ENCODE measurements around the gene THAP2.
"Not testable (repeated sequence)": the region's sequence is repeated elsewhere in the genome, so short reads cannot be mapped to it uniquely, and the experiment has no call there.

The THAP2 gene

DNA sequence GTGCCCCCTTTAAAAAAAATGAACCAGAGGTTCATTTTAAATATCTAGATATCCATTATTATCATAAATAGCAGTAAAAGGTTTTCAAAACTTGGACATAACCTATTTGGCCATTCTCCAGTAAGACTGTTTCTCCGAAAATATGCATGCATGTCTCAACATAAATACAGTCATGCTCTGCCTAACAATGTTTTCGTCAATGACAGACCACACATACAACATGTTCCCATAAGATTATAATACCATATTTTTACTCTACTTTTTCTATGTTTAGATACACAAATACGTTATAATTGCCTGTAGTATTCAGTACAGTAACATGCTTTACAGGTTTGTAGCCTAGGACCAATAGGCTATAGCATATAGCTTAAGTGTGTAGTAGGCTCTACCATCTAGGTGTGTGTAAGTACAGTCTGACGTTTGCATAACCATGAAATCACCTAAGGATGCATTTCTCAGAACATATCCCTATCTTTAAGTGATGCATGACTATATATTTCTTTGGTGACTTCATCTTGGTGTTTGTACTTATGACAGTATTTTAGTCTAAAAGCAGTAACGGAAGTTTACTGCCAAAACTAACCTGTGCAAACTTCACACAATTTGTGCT lies 25.0 kb downstream of the THAP2 start:
- H3K27ac ChIP-seq (replicated peaks), result no peak overlapping the region
- no peak for TF ChIP-seq GABPA (IDR thresholded peaks at IDR 0.05; ENCODE audit: low read depth)
- TF ChIP-seq, protein P1, sequence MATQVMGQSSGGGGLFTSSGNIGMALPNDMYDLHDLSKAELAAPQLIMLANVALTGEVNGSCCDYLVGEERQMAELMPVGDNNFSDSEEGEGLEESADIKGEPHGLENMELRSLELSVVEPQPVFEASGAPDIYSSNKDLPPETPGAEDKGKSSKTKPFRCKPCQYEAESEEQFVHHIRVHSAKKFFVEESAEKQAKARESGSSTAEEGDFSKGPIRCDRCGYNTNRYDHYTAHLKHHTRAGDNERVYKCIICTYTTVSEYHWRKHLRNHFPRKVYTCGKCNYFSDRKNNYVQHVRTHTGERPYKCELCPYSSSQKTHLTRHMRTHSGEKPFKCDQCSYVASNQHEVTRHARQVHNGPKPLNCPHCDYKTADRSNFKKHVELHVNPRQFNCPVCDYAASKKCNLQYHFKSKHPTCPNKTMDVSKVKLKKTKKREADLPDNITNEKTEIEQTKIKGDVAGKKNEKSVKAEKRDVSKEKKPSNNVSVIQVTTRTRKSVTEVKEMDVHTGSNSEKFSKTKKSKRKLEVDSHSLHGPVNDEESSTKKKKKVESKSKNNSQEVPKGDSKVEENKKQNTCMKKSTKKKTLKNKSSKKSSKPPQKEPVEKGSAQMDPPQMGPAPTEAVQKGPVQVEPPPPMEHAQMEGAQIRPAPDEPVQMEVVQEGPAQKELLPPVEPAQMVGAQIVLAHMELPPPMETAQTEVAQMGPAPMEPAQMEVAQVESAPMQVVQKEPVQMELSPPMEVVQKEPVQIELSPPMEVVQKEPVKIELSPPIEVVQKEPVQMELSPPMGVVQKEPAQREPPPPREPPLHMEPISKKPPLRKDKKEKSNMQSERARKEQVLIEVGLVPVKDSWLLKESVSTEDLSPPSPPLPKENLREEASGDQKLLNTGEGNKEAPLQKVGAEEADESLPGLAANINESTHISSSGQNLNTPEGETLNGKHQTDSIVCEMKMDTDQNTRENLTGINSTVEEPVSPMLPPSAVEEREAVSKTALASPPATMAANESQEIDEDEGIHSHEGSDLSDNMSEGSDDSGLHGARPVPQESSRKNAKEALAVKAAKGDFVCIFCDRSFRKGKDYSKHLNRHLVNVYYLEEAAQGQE (IDR thresholded peaks at IDR 0.05; ENCODE audit: insufficient replicate concordance, low read depth), result no peak
- TF ChIP-seq, protein P2, sequence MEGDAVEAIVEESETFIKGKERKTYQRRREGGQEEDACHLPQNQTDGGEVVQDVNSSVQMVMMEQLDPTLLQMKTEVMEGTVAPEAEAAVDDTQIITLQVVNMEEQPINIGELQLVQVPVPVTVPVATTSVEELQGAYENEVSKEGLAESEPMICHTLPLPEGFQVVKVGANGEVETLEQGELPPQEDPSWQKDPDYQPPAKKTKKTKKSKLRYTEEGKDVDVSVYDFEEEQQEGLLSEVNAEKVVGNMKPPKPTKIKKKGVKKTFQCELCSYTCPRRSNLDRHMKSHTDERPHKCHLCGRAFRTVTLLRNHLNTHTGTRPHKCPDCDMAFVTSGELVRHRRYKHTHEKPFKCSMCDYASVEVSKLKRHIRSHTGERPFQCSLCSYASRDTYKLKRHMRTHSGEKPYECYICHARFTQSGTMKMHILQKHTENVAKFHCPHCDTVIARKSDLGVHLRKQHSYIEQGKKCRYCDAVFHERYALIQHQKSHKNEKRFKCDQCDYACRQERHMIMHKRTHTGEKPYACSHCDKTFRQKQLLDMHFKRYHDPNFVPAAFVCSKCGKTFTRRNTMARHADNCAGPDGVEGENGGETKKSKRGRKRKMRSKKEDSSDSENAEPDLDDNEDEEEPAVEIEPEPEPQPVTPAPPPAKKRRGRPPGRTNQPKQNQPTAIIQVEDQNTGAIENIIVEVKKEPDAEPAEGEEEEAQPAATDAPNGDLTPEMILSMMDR (IDR thresholded peaks at IDR 0.05; ENCODE audit: insufficient read depth, low read length), result no peak
- no peak for TF ChIP-seq SPI1 (IDR thresholded peaks at IDR 0.05; ENCODE audit: borderline replicate concordance, low read depth)
- TF ChIP-seq POLR2AphosphoS5 (IDR thresholded peaks at IDR 0.05; ENCODE audit: low read depth), result no peak
- no peaks in the 10 kb centered on the region for H3K27me3 ChIP-seq (ENCODE audit: insufficient read depth, poor library complexity, severe bottlenecking)
- no peak for DNase-seq (ENCODE audit: low read depth in 1 of 2, low spot score in 1 of 2)
- no peak overlapping the region for H3K4me3 ChIP-seq (replicated peaks; ENCODE audit: insufficient read depth, low read length)

DNA sequence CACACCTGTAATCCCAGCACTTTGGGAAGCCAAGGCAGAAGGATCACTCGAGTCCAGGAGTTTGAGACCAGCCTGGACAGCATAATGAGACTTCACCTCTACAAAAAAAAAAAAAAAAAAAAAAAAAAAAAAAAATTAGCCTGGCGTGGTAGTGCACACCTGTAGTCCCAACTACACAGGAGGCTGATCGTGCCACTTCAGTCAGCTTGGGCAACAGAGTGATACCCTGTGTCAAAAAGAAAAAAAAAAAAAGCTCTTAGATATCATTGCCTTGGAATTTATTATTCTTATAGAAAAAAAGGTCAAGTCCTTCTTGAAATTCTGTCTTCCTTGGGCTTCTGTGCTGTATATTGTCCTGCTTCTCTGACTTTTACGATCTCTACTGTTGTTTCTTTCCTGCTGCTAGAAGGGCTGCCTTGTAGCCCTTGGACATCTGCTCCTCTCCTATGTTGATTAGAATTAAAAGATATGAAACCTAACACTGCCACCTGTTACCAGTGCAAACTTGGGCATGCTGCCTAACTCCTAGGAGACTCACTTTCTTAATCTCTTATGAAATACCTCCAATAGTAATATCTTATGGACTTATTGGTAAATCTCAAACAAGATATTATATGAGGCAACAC lies 27.5 kb downstream of the THAP2 start:
- H3K4me3 ChIP-seq (replicated peaks; ENCODE audit: insufficient read depth, low read length), result no peak overlapping the region
- no peak for DNase-seq (ENCODE audit: low read depth in 1 of 2, low spot score in 1 of 2)
- TF ChIP-seq, protein P1 (IDR thresholded peaks at IDR 0.05; ENCODE audit: insufficient replicate concordance, low read depth), result no peak
- TF ChIP-seq, protein P2 (IDR thresholded peaks at IDR 0.05; ENCODE audit: insufficient read depth, low read length), result no peak
- no peak for TF ChIP-seq GABPA (IDR thresholded peaks at IDR 0.05; ENCODE audit: low read depth)
- no peak for TF ChIP-seq SPI1 (IDR thresholded peaks at IDR 0.05; ENCODE audit: borderline replicate concordance, low read depth)
- TF ChIP-seq POLR2AphosphoS5 (IDR thresholded peaks at IDR 0.05; ENCODE audit: low read depth), result no peak
- no peaks in the 10 kb centered on the region for H3K27me3 ChIP-seq (ENCODE audit: insufficient read depth, poor library complexity, severe bottlenecking)
- no peak overlapping the region for H3K27ac ChIP-seq (replicated peaks)

DNA sequence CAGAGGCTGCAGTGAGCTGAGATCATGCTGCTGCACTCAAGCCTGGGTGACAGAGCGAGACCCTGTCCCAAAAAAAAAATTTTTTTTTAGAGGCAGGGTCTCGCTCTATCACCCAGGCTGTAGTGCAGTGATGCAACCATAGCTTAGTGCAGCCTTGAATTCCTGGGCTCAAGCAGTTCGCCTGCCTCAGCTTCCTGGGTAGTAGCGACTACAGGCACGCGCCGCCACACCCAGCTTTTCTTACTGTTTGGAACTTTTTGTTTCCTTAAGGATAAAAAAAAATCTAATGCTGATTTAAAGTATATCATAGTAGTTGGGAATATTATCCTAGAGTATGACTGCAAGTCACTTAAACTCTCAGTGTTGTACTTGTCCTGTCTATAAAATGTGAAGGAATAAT lies 29.0 kb downstream of the THAP2 start:
- Histone ChIP-seq H3K27ac (replicated peaks) (no peak overlapping the region), H3K4me3 (replicated peaks; ENCODE audit: insufficient read depth, low read length) (no peak overlapping the region), H3K27me3 (ENCODE audit: insufficient read depth, poor library complexity, severe bottlenecking) (no peaks in the 10 kb centered on the region)
- TF ChIP-seq GABPA (IDR thresholded peaks at IDR 0.05; ENCODE audit: low read depth) (no peak), POLR2AphosphoS5 (IDR thresholded peaks at IDR 0.05; ENCODE audit: low read depth) (no peak)
- TF ChIP-seq, protein P1 (IDR thresholded peaks at IDR 0.05; ENCODE audit: insufficient replicate concordance, low read depth), result no peak
- no peak for DNase-seq (ENCODE audit: low read depth in 1 of 2, low spot score in 1 of 2)

DNA sequence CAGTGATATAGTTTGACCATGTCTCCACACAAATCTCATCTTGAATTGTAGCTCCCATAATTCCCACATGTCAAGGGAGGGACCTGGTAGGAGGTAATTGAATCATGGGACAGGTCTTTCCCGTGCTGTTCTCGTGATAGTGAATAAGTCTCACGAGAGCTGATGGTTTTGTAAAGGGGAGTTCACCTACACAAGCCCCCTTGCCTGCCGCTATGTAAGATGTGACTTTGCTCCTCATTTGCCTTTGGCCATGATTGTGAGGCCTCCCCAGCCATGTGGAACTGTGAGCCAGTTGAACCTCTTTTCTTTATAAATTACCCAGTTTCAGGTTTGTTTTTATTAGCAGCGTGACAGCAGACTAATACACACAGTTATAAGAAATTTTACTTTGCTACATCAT lies 29.6 kb downstream of the THAP2 start:
- not testable (repeated sequence) for DNase-seq (ENCODE audit: low read depth in 1 of 2, low spot score in 1 of 2); H3K27ac ChIP-seq (replicated peaks); H3K4me3 ChIP-seq (replicated peaks; ENCODE audit: insufficient read depth, low read length); H3K27me3 ChIP-seq (ENCODE audit: insufficient read depth, poor library complexity, severe bottlenecking)

Measured in HL-60 (cell line).